Measurements from ENCODE around the gene SMCO3.

DNA sequence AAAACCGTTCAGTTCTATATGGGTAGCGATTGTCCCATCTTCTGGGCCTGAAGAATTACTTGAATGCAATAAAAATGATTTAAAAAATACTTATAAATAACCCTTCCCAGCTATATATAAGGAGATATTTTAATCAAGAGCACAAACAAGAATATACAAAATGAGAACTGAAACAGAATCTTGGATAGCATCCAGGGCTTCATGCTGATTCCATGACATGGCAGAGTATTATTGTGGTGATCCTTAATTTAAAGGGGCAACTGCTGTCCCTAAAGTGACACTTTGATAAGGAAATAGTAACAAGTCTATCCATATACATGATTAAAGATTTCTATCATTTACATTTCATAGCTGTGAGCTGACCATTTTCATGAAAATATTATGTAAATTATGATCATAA lies 29.5 kb downstream of the SMCO3 start:
- TF ChIP-seq ZNF263 (CRISPR knock-in tag; IDR thresholded peaks at IDR 0.05; ENCODE audit: low read depth) (no peak), NFATC4 (CRISPR knock-in tag; IDR thresholded peaks at IDR 0.05) (no peak), PREB (CRISPR knock-in tag; IDR thresholded peaks at IDR 0.05; ENCODE audit: borderline replicate concordance) (no peak), NFE2L1 (CRISPR knock-in tag; IDR thresholded peaks at IDR 0.05) (no peak), ZNF219 (CRISPR knock-in tag; IDR thresholded peaks at IDR 0.05; ENCODE audit: borderline replicate concordance) (no peak), TCF7 (CRISPR knock-in tag; IDR thresholded peaks at IDR 0.05; ENCODE audit: low read depth) (no peak), ESRRA (CRISPR knock-in tag; IDR thresholded peaks at IDR 0.05; ENCODE audit: borderline replicate concordance) (no peak), CREB1 (CRISPR knock-in tag; IDR thresholded peaks at IDR 0.05) (no peak), MYBL2 (CRISPR knock-in tag; IDR thresholded peaks at IDR 0.05) (no peak), FOXJ3 (CRISPR knock-in tag; IDR thresholded peaks at IDR 0.05; ENCODE audit: borderline replicate concordance) (no peak), ZSCAN18 (CRISPR knock-in tag; IDR thresholded peaks at IDR 0.05) (no peak)
- TF ChIP-seq, protein P1, sequence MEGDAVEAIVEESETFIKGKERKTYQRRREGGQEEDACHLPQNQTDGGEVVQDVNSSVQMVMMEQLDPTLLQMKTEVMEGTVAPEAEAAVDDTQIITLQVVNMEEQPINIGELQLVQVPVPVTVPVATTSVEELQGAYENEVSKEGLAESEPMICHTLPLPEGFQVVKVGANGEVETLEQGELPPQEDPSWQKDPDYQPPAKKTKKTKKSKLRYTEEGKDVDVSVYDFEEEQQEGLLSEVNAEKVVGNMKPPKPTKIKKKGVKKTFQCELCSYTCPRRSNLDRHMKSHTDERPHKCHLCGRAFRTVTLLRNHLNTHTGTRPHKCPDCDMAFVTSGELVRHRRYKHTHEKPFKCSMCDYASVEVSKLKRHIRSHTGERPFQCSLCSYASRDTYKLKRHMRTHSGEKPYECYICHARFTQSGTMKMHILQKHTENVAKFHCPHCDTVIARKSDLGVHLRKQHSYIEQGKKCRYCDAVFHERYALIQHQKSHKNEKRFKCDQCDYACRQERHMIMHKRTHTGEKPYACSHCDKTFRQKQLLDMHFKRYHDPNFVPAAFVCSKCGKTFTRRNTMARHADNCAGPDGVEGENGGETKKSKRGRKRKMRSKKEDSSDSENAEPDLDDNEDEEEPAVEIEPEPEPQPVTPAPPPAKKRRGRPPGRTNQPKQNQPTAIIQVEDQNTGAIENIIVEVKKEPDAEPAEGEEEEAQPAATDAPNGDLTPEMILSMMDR (IDR thresholded peaks at IDR 0.05): no peak

All from WTC11 (cell line).